Neutrophil (primary cell): ENCODE data around the gene CKMT1B.
"Not testable (repeated sequence)": the region's sequence is repeated elsewhere in the genome, so short reads cannot be mapped to it uniquely, and the experiment has no call there.

Experiments
- H3K27ac ChIP-seq: fragments of 200-600 bp; sonication (generic); 2 replicates; pipeline ENCODE4 v1.5.1; 2016; ENCODE audit warnings: mild to moderate bottlenecking, moderate library complexity
- H3K27me3 ChIP-seq: fragments of 200-600 bp; sonication (generic); 2 replicates; pipeline ENCODE4 v1.6.0; 2016; ENCODE audit warnings: mild to moderate bottlenecking
- H3K36me3 ChIP-seq: fragments of 200-600 bp; sonication (generic); 2 replicates; pipeline ENCODE4 v1.5.1; 2017
- H3K4me1 ChIP-seq, 2 experiments: fragments of 200-600 bp in 1 of 2; sonication (generic) in 1 of 2; 1 replicate in 1 of 2; 2 replicates in 1 of 2; pipeline versions ENCODE4 v1.5.1 to v1.6.1; 2013 to 2016; ENCODE audit warnings: low read depth in 1 of 2, low read length in 1 of 2, mild to moderate bottlenecking in 1 of 2, moderate library complexity in 1 of 2; ENCODE audit not compliant: control insufficient read depth in 1 of 2, insufficient read depth in 1 of 2
- H3K4me3 ChIP-seq, 2 experiments: fragments of 200-600 bp in 1 of 2; sonication (generic) in 1 of 2; 1 replicate in 1 of 2; 2 replicates in 1 of 2; pipeline ENCODE4 v1.5.1; 2013 to 2016; ENCODE audit warnings: low read depth in 1 of 2, low read length in 1 of 2, mild to moderate bottlenecking in 1 of 2, moderate library complexity in 1 of 2
- H3K9me3 ChIP-seq: fragments of 200-600 bp; sonication (generic); 2 replicates; pipeline ENCODE4 v1.5.1; 2016
- TF ChIP-seq, protein P1 (sequence below): fragments of 200-600 bp; sonication (generic); IDR thresholded peaks from 2 replicates; pipeline ENCODE4 v1.5.1; 2016; ENCODE audit warnings: antibody characterized with exemption

The CKMT1B gene

DNA sequence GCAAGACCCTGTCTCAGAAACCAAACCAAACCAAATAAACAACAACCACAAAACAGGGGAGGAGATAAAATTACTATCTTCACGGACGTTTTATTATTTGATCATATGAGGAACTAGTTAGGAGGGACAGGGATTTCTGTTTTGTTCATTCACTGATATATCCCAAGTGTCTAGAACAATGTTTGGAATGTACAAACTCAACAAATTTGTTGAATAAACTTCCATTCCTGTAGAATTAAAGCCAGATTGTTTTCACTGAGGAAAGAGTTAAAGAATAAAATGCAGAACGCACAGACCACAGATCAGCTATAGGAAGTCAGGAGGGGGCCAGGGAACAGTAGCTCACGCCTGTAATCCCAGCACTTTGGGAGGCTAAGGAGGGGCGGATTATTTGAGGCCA is 31.3 kb downstream of the CKMT1B start:
- no peaks in the 10 kb centered on the region for H3K9me3 ChIP-seq
- no peak overlapping the region for H3K4me3 ChIP-seq
- H3K4me1 ChIP-seq, result no peaks in the 10 kb centered on the region
- no peaks in the 10 kb centered on the region for H3K36me3 ChIP-seq
- peaks cover 13% of the 10 kb centered on the region for H3K27me3 ChIP-seq
- H3K27ac ChIP-seq, result no peak overlapping the region
- TF ChIP-seq, protein P1, sequence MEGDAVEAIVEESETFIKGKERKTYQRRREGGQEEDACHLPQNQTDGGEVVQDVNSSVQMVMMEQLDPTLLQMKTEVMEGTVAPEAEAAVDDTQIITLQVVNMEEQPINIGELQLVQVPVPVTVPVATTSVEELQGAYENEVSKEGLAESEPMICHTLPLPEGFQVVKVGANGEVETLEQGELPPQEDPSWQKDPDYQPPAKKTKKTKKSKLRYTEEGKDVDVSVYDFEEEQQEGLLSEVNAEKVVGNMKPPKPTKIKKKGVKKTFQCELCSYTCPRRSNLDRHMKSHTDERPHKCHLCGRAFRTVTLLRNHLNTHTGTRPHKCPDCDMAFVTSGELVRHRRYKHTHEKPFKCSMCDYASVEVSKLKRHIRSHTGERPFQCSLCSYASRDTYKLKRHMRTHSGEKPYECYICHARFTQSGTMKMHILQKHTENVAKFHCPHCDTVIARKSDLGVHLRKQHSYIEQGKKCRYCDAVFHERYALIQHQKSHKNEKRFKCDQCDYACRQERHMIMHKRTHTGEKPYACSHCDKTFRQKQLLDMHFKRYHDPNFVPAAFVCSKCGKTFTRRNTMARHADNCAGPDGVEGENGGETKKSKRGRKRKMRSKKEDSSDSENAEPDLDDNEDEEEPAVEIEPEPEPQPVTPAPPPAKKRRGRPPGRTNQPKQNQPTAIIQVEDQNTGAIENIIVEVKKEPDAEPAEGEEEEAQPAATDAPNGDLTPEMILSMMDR, result no peak

DNA sequence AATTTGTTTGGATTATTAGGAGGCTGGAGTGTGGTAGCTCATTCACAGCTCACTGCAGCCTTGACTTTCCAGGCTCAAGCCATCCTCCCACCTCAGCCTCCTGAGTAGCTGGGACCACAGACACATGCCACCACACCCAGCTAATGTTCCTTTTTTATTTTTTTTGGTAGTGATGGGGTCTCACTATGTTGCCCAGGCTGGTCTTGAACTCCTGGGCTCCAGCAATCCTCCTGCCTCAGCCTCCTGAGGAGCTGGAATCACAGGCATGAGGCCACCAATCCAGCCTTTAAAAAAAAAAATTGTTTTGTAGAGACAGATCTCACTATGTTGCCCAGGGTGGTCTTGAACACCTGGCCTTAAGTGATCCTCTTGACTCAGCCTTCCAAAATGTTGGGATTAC is 33.1 kb downstream of the CKMT1B start:
- not testable (repeated sequence) for H3K27ac ChIP-seq, H3K27me3 ChIP-seq, H3K4me3 ChIP-seq, H3K36me3 ChIP-seq, H3K9me3 ChIP-seq, H3K4me1 ChIP-seq

DNA sequence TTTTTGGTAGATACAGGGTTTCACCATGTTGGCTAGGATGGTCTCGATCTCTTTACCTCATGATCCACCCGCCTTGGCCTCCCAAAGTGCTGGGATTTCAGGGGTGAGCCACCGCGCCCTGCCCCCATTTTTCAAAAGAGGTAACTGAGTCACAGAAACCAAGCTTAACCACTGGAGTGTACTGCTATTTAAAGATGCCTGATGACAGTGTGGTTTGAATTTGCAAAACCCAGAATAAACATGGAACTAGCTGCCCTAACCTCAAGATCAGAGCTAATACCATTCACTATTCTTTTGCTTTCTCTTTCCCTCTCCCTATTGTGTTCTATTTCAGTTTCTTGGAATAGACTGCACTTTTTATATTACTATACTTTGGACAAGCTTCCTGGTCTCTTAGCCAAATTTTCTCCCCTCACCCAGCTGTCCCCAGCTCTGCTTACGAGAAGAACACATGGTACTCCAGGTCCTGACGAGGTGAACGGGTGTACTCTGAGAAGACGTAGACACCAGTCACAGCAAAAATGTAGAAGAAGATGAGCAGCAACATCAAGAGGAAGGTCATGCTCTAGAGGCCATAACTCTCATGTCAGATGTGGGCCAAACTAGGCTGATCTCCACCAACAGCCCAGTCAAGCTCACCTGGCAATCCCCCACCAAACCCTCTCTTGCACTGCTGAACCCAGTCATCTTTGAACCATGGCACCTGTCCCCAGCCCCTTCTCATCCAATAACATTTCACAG is 44.8 kb downstream of the CKMT1B start:
- H3K4me3 ChIP-seq, H3K27ac ChIP-seq, H3K9me3 ChIP-seq, H3K27me3 ChIP-seq, H3K4me1 ChIP-seq, H3K36me3 ChIP-seq: not testable (repeated sequence)
